Endothelial cell of umbilical vein (primary cell): ENCODE results near the gene XRCC1. TPM values are rescaled to one million over a fixed set of nuclear protein-coding genes. Genes with fewer than 3 reads are reported as not detected.

Source experiments
- BruUV-seq: library from RNA; stranded (reverse); fragments of 400-500 nt; replicated peaks from 2 replicates; lab custom pipeline; 2021; lab: Mats Ljungman, UMichigan
- CTCF ChIA-PET: fragments of 300-600, 350-600 bp; sonication (Branson Sonifier 250); formaldehyde crosslinking; loops from one replicate; lab custom pipeline; 2021; ENCODE audit warnings: antibody characterized with exemption, inconsistent platforms; lab: Charles Lee
- POLR2A ChIA-PET: fragments of 300-600, 350-600 bp; sonication (Branson Sonifier 250); formaldehyde crosslinking; loops from one replicate; lab custom pipeline; 2021; ENCODE audit warnings: antibody characterized with exemption, inconsistent platforms; lab: Charles Lee
- DNase-seq: peaks from one replicate; pipeline ENCODE4 v3.0.0-alpha.2; 2011; ENCODE audit warnings: low read depth, low spot score
- FAIRE-seq: peaks from 2 replicates; lab custom pipeline; 2011; peaks lifted over from hg19 to GRCh38; lab: Jason Lieb, UNC
- H2AFZ ChIP-seq: 2 replicates; pipeline ENCODE4 v1.6.0; 2012; ENCODE audit warnings: low read depth, low read length, control low read depth, inconsistent platforms
- H3K27ac ChIP-seq: 2 replicates; pipeline ENCODE4 v1.5.1; 2011; ENCODE audit warnings: low read depth, mild to moderate bottlenecking, control low read depth, low read length, moderate library complexity; ENCODE audit not compliant: insufficient read depth
- H3K27me3 ChIP-seq, 2 experiments: 2 replicates each; pipeline versions ENCODE4 v1.6.0 to v1.6.1; 2011; ENCODE audit warnings: low read length in 2 of 2, mixed read lengths in 1 of 2; ENCODE audit not compliant: control insufficient read depth in 2 of 2, insufficient read depth in 2 of 2
- H3K36me3 ChIP-seq, 2 experiments: 2 replicates in 1 of 2; 3 replicates in 1 of 2; pipeline ENCODE4 v1.5.1; 2011; ENCODE audit warnings: low read length in 2 of 2, mild to moderate bottlenecking in 1 of 2, moderate library complexity in 1 of 2; ENCODE audit not compliant: control insufficient read depth in 2 of 2, insufficient read depth in 2 of 2; ENCODE audit errors: extremely low read depth in 1 of 2
- H3K4me1 ChIP-seq: 3 replicates; pipeline ENCODE4 v1.5.1; 2011; ENCODE audit warnings: mild to moderate bottlenecking, low read length; ENCODE audit not compliant: control insufficient read depth, insufficient read depth; ENCODE audit errors: extremely low read depth
- H3K4me2 ChIP-seq: 2 replicates; pipeline ENCODE4 v1.6.1; 2011; ENCODE audit warnings: low read length, control low read depth, mixed read lengths; ENCODE audit not compliant: insufficient read depth
- H3K4me3 ChIP-seq, 3 experiments: fragments of 200-600 bp in 1 of 3; sonication (generic), shearing (Covaris generic) in 1 of 3; replicated peaks in 1 of 3; 2 replicates each; pipeline ENCODE4 v1.5.1; 2011 to 2016; ENCODE audit warnings: control low read depth in 3 of 3, low read length in 3 of 3, mild to moderate bottlenecking in 2 of 3, inconsistent platforms in 1 of 3, low read depth in 1 of 3, moderate library complexity in 1 of 3; ENCODE audit not compliant: insufficient read depth in 1 of 3
- H3K79me2 ChIP-seq: 2 replicates; pipeline ENCODE4 v1.6.0; 2012; ENCODE audit warnings: low read length, inconsistent platforms; ENCODE audit not compliant: control insufficient read depth, insufficient read depth
- H3K9ac ChIP-seq: replicated peaks from 2 replicates; pipeline ENCODE3; 2011; ENCODE audit warnings: low read length, control low read depth; ENCODE audit not compliant: insufficient read depth; ENCODE audit errors: extremely low read depth
- H3K9me1 ChIP-seq: replicated peaks from 3 replicates; pipeline ENCODE4 v1.6.0; 2011; ENCODE audit warnings: mild to moderate bottlenecking, low read length; ENCODE audit not compliant: control insufficient read depth, insufficient read depth; ENCODE audit errors: extremely low read depth
- H3K9me3 ChIP-seq: replicated peaks from 2 replicates; pipeline ENCODE4 v1.5.1; 2012; ENCODE audit warnings: low read length, inconsistent platforms; ENCODE audit not compliant: control insufficient read depth, insufficient read depth
- H4K20me1 ChIP-seq: replicated peaks from 2 replicates; pipeline ENCODE3; 2011; ENCODE audit warnings: mild to moderate bottlenecking, low read length; ENCODE audit not compliant: control insufficient read depth, insufficient read depth; ENCODE audit errors: extremely low read depth
- CTCF ChIP-seq, 2 donors: IDR thresholded peaks; 1 replicate in 1 of 2; 2 replicates in 1 of 2; pipeline ENCODE4 v1.5.1; 2011; ENCODE audit warnings: low read length in 2 of 2, mild to moderate bottlenecking in 2 of 2, moderate library complexity in 2 of 2, control low read depth in 1 of 2, inconsistent platforms in 1 of 2, low read depth in 1 of 2; ENCODE audit not compliant: insufficient read depth in 1 of 2; ENCODE audit errors: extremely low read depth in 1 of 2
- EZH2 ChIP-seq: IDR thresholded peaks from 2 replicates; pipeline ENCODE4 v1.6.1; 2012; ENCODE audit warnings: borderline replicate concordance, low read depth, mild to moderate bottlenecking, moderate library complexity, low read length, inconsistent platforms; ENCODE audit not compliant: severe bottlenecking
- FOS ChIP-seq: IDR thresholded peaks from 2 replicates; pipeline ENCODE4 v1.6.1; 2011; ENCODE audit warnings: mild to moderate bottlenecking, low read length, moderate library complexity, borderline replicate concordance; ENCODE audit not compliant: insufficient read depth
- JUN ChIP-seq: IDR thresholded peaks from 2 replicates; pipeline ENCODE4 v1.6.1; 2011; ENCODE audit warnings: borderline replicate concordance, low read depth; ENCODE audit not compliant: insufficient read length, insufficient read depth
- MAX ChIP-seq: IDR thresholded peaks from 2 replicates; pipeline ENCODE4 v1.6.1; 2011; ENCODE audit not compliant: insufficient read depth, insufficient read length
- MYC ChIP-seq: IDR thresholded peaks from one replicate; pipeline ENCODE4 v1.6.1; 2011; ENCODE audit warnings: mild to moderate bottlenecking, low read depth, low read length
- POLR2AphosphoS5 ChIP-seq: IDR thresholded peaks from 2 replicates; pipeline ENCODE4 v1.6.1; 2012; ENCODE audit warnings: low read depth, mild to moderate bottlenecking, control low read depth, low read length, moderate library complexity; ENCODE audit not compliant: insufficient read depth
- dilution Hi-C: fragments of 300-500 bp; cut with MboI; formaldehyde crosslinking; loops from one replicate; pipeline ENCODE4 v1.15.0; 2019; ENCODE audit warnings: low sequenced_read_pairs; ENCODE audit not compliant: extremely low pct_ligation_motif_present
- intact Hi-C: fragments of 100-400 bp; cut with micrococcal nuclease; formaldehyde crosslinking; loops from one replicate; pipeline ENCODE4 v1.10.0; 2022
- polyA plus RNA-seq, 4 experiments: library from polyadenylated mRNA; depleted of rRNA in 3 of 4; stranded (reverse) in 3 of 4; unstranded in 1 of 4; fragments of >200 nt; gene quantifications; 2 replicates each; pipeline versions ENCODE4 v1.2.1 to v1.2.3, GENCODE V29; 2011 to 2012; ENCODE audit warnings: missing spikeins in 1 of 4
- total RNA-seq: library from RNA; stranded (reverse); gene quantifications from 2 replicates; pipeline ENCODE4 v1.2.3, GENCODE V29; 2021

XRCC1 gene
- total and polyA plus RNA-seq, 2 donors (not counting 3 experiments of a cell fraction or from before 2014, with no cell fraction given), result 29.5 to 39.3 TPM

- no peaks in the 10 kb centered on the region for H3K9me3 ChIP-seq
- DNase-seq (no peak), FAIRE-seq (no peak)
- no peaks in the 10 kb centered on the region for H3K9me1 ChIP-seq
- H3K9ac ChIP-seq, result no peak overlapping the region
- no peaks in the 10 kb centered on the region for H3K4me1 ChIP-seq
- H2AFZ ChIP-seq, result no peak overlapping the region
- dilution Hi-C loops (no loop called here), intact Hi-C loops (no loop called here)
- H3K27ac ChIP-seq, result no peak overlapping the region
- H3K27me3 ChIP-seq, result no peaks in the 10 kb centered on the region
- H3K79me2 ChIP-seq, result no peaks in the 10 kb centered on the region
- ChIA-PET CTCF (interaction anchor here (4.1 to 6.6 kb wide), 2 partner anchors 17 to 43 kb away, joined by 69 to 158 read pairs; partner anchors contain the start of genes IRGQ, ZNF575 and ZNF576), POLR2A (no interaction called here)
- no peak overlapping the region for H3K4me3 ChIP-seq
- TF ChIP-seq CTCF (IDR thresholded peaks at IDR 0.05; ENCODE audit: extremely low read depth in 1 of 2, insufficient read depth in 1 of 2, low read depth in 1 of 2, low read length in 2 of 2), result no peak
- TF ChIP-seq EZH2, result no peak
- TF ChIP-seq JUN, result no peak
- no peak for TF ChIP-seq FOS
- no peak for TF ChIP-seq MYC
- no peak for TF ChIP-seq POLR2AphosphoS5
- TF ChIP-seq MAX, result no peak
- no peak overlapping the region for H3K4me2 ChIP-seq
- no peaks in the 10 kb centered on the region for H4K20me1 ChIP-seq
- peaks cover 2 to 31% of the 10 kb centered on the region in 2 experiments for H3K36me3 ChIP-seq
- no TSS peak for BruUV-seq
These were observed 22.7 kb downstream of the XRCC1 start for GRCh38 chr19:43552616-43553015.
